Middle frontal gyrus (tissue), 1 donor: Measurements from ENCODE around the gene NACC2.

Experiments
- DNase-seq: peaks from one replicate; pipeline ENCODE4 v3.0.0-alpha.2; 2015; ENCODE audit warnings: low spot score; ENCODE audit errors: extremely low spot score

The NACC2 gene

DNA sequence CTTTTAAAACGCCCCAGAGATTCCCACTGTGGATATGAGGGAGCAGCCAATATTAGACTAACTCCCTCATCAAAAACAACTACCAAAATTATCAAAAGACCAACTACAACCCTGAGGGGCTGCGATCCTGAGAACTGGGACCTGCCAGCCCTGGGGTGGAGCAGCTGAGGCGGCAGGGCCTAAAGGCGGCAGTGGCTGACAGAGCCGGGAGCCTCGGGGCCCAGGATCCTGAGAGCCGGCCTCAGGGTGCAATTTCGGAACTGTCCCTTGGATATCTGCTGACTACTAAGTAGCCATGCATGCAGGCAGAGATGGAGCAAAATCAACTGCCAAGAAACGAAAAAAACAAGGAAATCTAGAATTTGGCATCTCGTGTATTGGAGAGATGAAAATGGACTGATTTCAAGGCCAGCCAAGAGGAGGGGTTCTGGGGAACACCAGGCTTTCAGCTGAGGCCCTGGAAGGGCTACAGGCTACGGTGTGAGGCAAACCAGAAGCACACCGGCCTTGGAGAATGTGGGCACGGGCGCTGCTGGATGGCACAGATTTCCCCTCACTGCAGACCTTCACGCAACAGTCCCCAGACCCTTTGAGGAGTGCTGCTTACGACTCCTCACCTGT, 70.3 kb downstream of the NACC2 start:
- no peak for DNase-seq

DNA sequence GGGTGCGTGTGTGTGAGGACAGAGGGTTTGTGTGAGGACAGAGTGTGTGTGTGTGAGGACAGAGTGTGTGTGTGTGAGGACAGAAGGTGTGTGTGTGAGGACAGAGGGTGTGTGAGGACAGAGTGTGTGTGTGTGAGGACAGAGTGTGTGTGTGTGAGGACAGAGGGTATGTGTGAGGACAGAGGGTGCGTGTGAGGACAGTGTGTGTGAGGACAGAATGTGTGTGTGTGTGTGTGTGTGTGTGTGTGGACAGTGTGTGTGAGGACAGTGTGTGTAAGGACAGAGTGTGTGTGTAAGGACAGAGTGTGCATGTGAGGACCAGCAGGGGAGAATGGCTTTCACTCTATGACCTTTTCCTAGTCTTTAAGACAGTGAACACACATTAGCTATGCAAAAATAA, 70.8 kb downstream of the NACC2 start:
- no peak for DNase-seq

DNA sequence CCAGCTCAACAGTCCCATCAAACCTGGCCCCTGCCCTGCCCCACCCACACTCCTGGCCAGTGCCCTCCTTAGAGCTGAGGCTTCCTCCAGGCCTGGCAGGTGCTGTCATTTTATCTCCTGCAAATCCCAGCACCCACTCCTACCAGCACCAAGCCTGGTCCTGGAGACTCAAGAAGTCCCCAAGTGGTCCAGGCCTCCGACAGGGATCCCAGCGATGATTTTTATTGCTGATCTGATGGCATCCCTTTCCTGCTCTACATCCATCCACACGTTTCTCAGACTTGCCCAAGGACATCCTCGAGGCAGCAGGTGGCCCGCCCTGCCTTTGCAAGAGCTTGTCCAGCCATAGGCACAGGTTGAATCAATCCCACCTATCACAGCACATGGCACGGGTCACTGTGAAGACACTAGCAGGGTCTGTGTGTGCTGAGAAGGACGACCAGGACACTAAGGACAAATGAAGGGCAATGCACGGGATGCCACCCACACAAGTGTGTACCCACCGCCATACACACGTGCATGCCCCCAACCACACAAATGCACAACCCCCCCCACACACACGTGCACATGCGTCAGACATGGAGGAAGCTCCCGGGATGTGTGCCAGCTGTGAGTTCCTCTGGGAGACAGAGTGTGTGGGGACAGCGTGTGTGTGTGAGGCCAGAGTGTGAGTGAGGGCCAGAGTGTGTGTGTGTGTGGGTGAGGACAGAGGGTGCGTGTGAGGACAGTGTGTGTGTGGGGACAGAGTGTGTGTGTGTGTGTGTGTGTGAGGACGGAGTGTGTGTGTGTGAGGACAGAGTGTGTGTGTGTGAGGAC, 71.5 kb downstream of the NACC2 start:
- DNase-seq: no peak

DNA sequence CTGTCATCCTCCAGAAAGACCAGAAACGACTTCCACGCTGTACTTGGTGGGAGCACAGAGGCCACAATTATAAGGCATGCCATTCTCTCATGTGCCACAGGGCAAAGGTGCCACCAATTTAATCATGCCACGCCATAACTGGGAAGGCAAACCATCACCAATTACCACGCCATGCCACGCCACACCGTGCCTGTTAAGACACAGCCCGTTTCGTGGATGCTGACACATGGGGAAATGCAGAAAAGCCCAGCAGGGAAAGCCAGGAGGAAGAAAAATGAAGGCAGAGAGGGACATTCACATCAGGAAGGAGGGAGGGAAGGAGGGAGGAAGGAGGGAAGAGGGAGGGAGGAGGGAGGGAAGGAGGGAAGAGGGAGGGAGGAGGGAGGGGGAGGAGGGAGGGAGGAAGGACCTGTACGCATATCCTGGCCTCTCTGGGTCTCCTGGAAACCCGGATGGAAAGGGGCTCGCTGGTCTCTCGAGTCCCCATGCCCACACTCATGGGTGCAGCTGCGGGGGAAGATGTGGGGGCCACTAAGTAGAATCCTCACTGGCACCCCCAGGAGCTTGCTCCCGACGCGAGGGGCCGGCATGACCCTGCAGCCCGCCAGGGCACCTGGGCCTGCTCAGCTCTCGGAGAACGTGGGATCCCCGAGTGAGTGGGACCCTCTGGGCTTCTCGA, 72.2 kb downstream of the NACC2 start:
- DNase-seq: no peak

DNA sequence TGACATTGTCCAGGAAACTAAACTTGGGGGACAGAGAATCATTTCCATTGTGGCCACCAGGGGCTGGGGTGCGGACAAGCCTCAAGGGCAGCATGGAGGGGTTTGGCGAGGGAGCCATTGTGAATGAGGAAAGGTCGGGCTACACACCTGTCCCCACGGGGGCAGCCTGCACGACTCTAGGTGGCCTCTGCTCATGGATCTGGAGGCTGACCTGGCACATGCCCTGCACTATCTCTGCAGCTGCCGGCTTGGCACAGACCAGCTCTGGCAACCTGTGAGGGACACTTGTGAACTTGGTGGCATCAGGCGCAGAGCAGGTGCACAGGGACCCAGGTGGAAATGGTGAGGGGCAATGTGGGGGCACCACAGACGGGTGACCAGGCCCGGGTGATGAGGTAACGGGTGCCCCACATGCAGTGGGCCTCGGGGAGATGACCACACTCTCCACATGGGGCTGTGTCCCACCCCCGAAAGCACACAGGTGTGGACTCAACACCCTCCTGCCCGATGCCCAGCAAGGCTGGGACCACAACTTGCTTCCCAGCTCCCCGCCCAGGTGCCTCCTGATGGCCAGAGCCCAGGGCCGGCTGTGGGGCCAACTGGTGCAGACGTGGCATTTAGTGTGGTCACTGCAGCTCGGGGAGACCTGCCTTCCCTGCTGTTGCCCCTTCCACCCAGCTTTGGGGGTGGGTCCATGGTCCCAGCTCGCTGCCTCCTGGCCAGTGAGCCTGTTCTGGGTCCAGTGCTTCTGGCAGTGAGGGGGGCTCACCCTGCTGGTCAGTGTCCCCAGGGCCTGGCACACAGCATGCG, 73.0 kb downstream of the NACC2 start:
- DNase-seq: no peak

DNA sequence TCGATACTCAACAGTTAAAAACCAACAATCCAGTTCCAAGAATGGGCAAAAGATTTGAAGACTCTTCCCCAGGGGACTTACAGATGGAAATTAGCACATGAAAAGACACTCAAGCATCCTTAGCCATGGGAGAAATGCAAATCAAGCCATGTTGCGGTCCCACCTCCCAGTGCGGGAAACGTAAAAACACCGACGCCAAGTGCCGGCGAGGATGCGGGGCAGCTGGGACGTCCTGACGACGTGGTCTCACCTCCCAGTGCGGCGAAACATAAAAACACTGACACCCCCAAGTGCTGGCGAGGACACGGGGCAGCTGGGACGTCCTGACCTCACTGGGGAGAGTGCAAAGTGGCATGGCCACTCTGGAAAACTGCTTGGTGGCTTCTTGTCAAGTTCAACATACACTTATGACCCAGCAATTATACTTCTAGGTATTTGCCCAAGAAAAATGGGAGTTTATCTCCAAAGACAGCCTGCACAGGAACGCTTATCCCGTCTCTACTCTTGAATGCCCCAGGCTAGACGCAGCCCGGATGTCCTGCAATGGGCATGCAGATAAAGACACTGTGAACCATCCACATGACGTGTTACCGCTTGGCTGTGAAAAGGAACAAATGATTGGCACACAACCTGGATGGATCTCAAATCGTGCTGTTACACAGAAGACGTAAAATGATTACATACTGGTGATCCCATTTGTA, 73.8 kb downstream of the NACC2 start:
- no peak for DNase-seq

DNA sequence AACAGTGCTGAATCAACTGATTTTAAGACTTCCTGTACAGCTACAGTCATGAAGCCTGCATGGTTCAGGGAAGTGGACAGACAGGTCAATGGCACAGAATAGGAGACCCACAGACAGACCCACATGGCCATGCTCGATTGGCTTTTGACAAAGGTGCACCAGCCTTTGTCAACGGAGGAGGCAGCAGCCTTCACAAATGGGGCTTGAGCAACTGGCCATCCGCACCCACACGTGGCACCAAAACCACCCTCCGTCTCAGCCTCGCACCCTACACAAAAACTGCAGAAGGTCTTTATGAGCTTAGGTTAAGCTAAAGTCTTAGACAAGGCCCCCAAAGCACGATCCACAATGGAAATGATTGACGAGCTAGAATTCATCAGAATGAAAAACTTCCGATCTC, 74.4 kb downstream of the NACC2 start:
- no peak for DNase-seq

DNA sequence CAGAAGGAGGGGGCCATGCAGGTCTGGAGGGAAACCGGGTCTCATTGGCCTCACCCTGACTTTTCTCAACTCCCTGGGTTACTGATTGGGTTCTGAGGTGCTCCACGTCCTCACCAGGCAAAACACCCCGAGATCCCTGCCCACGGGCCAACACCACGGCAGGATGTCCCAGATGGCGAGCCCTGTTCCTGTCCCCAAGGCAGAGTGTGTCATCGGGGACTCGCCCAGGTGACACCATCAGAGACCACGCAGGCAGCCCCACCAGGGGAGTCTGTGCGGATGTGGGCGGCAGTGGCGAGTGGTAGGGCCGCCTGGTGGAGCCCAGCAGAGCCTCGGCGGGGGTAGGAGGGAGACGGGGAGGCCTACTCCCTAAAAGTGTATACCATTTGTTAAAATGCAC, 74.9 kb downstream of the NACC2 start:
- DNase-seq: no peak

DNA sequence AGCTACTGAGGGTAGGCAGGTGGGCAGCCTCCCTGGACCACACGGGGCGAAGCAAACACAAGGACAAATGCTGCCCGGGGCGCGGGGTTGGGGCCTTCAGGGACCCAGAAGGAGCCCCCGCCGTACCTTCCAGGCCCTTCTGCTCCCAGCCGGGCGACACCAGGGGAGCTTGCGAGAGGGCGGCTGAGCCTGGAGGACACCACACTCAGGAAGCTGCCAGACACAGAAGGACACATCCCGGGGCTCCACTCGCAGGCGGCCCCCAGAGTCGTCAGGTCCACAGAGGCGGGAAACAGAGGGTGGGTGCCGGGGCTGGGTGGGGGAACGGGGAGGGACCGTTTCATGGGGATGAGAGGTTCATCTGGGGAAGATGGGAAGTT, 75.4 kb downstream of the NACC2 start:
- DNase-seq: no peak

DNA sequence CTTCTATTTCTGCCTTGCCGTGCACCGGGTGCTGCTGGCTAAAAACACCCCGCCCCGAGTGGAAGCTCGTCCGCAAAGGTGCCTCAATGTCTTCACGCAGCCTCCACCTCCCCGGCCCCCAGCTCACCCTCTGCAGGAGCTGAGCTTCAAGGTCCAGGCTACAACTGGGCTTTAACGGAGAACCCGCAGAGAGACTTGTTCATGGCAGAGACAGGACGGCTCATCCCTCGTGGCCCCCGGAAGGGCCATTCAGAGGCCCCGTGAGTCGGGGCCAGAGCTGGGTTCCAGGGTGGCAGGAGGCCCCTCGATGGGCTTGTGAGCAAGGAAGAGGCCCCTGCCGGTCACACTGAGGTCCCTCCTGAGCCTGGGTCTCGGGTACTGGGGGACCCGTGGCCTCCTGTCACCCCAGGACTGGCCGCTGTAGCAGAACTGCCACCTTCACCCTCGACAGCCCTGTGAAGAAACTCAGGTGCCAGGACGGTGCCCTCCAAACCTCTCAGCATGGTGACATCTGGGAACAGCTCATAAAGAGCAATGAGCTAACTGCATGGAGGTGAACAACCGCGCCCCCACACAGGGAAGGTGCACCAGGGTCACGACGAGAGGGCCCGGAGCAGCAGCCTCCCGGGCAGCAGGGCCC, 75.9 kb downstream of the NACC2 start:
- DNase-seq: no peak

DNA sequence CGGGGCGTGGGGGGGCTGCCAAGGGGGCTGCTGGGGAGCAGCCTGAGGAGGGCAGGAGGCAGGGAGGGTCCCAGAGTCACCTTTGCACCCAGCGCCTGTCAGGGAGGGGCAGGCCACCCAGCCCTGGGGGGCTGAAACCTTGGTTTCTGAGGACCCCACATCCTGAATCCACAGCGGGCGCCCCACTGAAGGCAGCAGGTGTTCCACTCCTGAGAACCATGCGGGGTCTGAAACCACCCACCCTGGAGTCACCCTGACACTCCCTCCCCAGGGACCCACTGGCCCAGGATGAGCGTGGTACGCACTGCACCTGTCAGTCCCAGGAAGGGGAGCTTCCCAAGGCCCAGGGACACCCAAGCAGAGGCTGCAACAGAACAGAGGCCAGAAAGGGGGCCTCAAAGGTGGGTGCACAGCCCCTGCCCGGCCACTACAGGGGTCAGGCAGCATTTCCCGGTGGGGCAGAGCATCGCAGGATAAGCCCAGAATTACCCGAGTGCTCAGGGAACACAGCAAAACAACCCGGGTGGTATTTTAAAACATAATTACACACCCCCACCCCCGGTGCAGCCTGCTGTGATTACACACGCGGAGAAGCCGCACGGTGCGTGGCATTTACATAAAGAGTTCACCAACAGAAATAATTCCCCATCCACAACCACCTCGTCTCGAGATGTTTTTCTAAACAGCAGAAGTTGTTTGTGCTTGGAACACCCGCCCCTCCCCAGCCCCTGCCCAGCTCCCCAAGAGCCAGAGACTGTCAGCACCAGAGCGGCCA, 76.6 kb downstream of the NACC2 start:
- DNase-seq: no peak

DNA sequence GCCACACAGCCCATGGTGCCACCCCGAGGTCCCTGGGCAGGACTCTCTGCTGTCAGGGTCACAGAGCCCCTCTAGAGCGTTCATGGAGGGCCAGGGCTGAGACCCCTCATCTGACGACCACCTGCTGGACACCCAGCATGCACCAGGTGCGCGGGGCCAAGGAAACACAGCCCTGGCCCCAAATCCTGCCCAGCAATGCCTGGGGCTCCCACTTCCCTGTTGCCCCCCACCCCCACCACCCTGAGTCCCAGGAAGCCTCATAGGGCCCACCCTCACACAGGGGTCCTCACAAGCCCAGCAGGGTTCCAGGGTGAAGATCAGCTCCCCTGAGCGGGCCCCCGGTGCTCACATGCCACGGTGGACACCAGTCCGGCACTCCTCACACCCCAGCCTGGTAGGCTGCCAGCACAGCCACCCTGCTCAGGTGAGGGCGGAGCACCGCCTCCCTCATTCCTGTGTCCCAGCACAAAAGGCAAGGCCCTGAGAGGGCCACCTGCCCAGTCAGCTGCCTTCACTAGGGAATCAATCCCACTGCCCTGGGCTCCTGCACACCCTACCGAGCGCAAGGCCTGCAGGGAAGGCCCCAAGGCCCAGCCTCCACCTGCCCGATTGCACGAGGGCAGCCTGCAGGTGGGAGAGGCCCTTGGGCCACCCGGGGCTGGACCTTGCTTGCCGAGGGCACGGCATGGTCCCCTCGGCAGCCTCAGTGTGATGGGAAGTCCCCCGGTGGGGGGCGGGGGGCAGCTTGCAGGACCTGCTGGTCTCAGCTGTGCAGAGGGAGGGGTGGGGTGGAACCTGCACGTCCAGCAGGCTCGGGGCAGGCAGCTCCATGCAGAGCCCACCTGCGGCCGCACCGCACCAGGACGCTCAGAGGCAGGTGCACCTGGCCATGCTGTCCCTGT, 77.5 kb downstream of the NACC2 start:
- DNase-seq: no peak

DNA sequence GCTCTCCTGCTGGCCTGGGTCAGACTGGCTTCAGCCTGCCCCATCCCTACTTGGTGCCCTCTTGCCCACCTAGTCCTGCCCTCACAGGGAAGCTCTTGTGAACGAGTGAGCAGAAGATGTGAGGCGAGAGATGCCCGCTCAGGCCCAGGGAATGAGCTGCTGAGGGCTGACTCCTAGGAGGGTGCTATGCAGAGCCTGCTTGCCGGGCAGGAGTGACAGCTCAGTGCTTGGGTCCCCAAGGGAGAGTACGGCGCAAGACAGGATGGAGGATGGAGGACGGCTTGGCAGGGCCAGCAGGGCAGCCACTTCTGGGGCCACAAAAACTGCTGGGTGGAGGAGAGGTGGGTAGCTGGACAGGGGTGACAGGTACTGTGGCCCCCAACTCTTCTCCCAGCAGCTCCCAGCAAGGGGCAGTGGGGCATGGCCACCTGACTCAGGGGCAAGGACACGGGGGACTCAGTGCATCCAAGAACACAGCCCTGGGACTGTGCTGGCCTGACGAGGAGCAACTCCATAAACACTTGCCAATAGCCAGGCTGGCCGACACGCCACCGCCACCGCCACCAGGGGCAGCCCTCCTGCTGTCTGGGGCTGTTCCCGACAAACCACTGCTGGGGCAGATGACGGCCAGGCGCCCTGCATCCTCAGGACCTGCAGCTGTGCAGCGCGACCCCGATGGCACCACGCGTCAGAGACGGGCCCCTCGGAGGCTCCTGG, 78.4 kb downstream of the NACC2 start:
- no peak for DNase-seq

DNA sequence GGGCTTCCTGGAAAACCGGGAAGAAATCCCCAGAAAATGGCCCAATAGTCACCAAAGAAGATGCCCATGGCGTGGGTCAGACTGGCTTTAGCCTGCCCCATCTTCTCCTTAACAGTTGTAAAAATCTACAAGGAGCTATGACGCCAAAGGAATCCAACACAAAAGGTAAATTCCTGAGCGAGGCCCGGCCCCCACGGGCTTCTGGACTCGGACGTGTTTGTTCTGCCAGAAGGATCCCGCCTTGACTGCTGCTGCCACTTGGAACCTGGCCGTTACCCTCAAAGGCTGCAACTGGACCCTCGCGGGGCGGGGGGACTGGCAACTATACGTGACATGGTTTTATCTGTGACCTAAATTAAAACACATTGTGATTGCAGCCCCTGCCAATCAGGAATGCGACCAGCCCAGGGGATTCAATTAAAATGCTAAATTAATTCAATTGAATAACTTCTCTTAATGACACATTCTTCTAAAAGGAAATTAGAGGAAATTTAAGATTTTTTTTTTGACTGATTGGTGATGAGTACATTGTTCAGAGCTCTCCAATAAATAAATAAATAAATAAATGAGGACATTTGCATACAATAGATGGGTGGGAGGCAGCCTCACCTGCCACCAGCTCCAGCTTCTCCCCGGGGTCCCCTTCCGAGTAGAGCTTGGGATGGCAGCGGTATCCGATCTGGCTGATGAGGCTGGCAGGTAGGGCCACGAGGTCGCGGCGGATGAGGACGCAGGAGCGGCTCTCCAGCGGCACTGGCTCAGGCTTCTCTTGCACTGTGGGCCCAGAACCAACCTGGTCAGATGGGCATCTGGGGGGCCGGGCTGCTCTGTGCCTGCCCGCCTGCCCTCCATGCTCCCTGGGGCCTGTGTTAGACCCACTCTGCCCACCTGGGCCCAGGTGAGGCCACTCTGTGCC, 79.2 kb downstream of the NACC2 start:
- no peak for DNase-seq

DNA sequence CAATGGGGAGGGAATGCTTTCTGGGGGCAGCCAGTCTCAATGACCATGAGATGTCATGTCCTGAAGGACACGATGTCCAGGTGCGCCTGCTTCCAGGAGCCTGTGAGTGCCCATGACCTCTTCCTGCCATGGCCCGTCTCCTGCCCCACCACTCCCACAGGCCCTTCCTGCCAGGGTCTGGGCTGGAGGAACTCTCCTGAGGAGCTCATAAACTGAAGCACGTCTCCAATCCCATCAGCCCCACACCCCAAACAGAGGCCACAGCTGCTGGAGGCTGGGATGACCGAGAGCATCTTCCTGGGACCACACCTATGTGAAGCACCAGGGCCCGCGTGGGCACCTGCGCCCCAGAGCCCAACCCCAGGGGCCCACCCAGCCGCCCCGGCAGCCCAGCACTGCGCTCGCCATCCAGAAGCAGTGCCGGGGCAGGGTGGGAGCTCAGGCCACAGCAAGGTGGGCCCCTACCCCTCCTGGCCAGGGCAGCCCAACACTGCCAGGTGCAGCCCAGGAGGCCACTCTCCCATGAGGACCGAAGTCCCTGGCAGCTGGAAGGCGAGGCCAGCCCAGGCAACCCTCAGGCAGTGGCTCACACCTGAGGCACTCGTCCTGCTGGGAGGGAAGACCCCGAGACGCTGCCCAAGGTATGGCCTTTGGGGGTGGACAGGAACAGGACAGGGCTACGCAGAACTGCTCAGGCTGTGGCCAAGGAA, 80.0 kb downstream of the NACC2 start:
- DNase-seq: no peak

DNA sequence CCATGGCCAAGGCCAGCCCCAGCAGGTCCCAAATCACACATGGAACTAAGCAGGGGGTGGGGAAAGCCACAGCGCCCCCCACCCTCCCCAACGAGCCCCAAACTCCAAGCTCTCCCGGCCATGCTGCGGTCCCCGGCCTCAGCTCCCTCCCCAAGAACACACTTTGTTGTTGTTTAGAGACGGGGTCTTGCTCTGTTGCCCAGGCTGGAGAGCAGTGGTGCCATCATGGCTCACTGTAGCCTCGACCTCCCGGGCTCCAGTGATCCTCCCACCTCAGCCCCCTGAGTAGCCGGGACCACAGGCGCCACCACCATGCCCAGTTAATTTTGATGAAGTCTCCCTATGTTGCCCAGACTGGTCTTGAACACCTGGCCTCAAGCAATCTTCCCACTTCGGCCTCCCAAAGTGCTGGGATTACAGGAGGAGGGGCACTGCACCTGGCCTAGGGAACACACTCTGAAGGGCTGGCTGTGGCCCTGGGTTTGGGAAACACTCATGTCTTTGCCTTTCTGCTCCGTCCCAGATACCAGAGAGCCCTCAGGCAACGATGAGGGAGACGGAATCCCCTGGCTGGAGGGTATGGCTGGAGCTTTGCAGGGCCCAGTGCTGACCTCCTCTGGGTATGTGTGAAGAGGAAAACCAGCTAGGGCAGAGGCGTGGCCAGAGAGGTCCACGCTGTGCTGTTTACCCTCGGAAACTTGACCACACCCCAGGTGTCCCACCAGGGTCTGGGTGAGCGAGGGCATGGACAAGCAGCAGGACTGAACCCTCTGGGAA, 80.8 kb downstream of the NACC2 start:
- no peak for DNase-seq
